Progenitor cell of endocrine pancreas (in vitro differentiated cells): Measurements from ENCODE around the gene CCNB1. TPM values are rescaled to one million over a fixed set of nuclear protein-coding genes. Genes with fewer than 3 reads are reported as not detected.

Experiments
- DNase-seq: peaks from one replicate; pipeline ENCODE4 v3.0.0; 2021; ENCODE audit warnings: low spot score; ENCODE audit not compliant: unreplicated experiment
- H3K27ac Mint-ChIP-seq: 2 replicates; pipeline ENCODE4 v1.8.0; 2021; ENCODE audit warnings: mild to moderate bottlenecking, moderate library complexity, mixed read lengths
- H3K27me3 Mint-ChIP-seq: 2 replicates; pipeline ENCODE4 v1.8.0; 2021; ENCODE audit warnings: mixed read lengths
- H3K36me3 Mint-ChIP-seq: 2 replicates; pipeline ENCODE4 v1.8.0; 2022; ENCODE audit warnings: mixed read lengths; ENCODE audit not compliant: insufficient read depth
- H3K4me1 Mint-ChIP-seq: 2 replicates; pipeline ENCODE4 v1.8.0; 2021; ENCODE audit warnings: low read depth, mixed read lengths
- H3K4me3 Mint-ChIP-seq: 2 replicates; pipeline ENCODE4 v1.8.0; 2021; ENCODE audit warnings: low read depth, mild to moderate bottlenecking, moderate library complexity, mixed read lengths
- H3K9me3 Mint-ChIP-seq: 2 replicates; pipeline ENCODE4 v1.8.0; 2021; ENCODE audit warnings: low read depth, mixed read lengths
- CTCF ChIP-seq: fragments of 200-600 bp; sonication (generic); IDR thresholded peaks from one replicate; pipeline ENCODE4 v1.5.0; 2021; ENCODE audit warnings: antibody characterized with exemption, mild to moderate bottlenecking; ENCODE audit not compliant: unreplicated experiment
- total RNA-seq: library from RNA; stranded (reverse); gene quantifications from 2 replicates; pipeline ENCODE4 v1.2.1, GENCODE V29; 2021

CCNB1 gene
- total RNA-seq, 1 donor from 2014 or later: 105 TPM

- no peaks in the 10 kb centered on the region for H3K4me1 Mint-ChIP-seq
- H3K36me3 Mint-ChIP-seq: no peaks in the 10 kb centered on the region
Measured at GRCh38 chr5:69148981-69149675, 17.8 kb upstream of the CCNB1 start.

GRCh38 chr5:69149676-69150010 is 17.3 kb upstream of the CCNB1 start:
- no peak overlapping the region for H3K27ac Mint-ChIP-seq
- H3K4me1 Mint-ChIP-seq: no peaks in the 10 kb centered on the region
- DNase-seq: no peak
- no peak overlapping the region for H3K4me3 Mint-ChIP-seq
- H3K36me3 Mint-ChIP-seq: no peaks in the 10 kb centered on the region
- TF ChIP-seq CTCF: no peak
- no peaks in the 10 kb centered on the region for H3K27me3 Mint-ChIP-seq
- no peaks in the 10 kb centered on the region for H3K9me3 Mint-ChIP-seq

More at GRCh38 chr5:69148981-69149675, 17.8 kb upstream of the CCNB1 start:
- H3K27ac Mint-ChIP-seq: peak overlapping the region; percentile 82
- H3K27me3 Mint-ChIP-seq: no peaks in the 10 kb centered on the region
- H3K9me3 Mint-ChIP-seq: no peaks in the 10 kb centered on the region
- DNase-seq: no peak
- H3K4me3 Mint-ChIP-seq: no peak overlapping the region
- no peak for TF ChIP-seq CTCF

GRCh38 chr5:69152731-69153130 is 14.2 kb upstream of the CCNB1 start:
- no peak for DNase-seq
- H3K27ac Mint-ChIP-seq: no peak overlapping the region

GRCh38 chr5:69156456-69156855 is 10.5 kb upstream of the CCNB1 start:
- no peak for DNase-seq
- Mint-ChIP-seq H3K4me1 (no peaks in the 10 kb centered on the region), H3K27ac (no peak overlapping the region), H3K4me3 (no peak overlapping the region), H3K36me3 (no peaks in the 10 kb centered on the region), H3K9me3 (no peaks in the 10 kb centered on the region), H3K27me3 (no peaks in the 10 kb centered on the region)
- no peak for TF ChIP-seq CTCF

More at GRCh38 chr5:69152731-69153130, 14.2 kb upstream of the CCNB1 start:
- Mint-ChIP-seq H3K4me3 (no peak overlapping the region), H3K27me3 (no peaks in the 10 kb centered on the region), H3K36me3 (no peaks in the 10 kb centered on the region), H3K4me1 (no peaks in the 10 kb centered on the region), H3K9me3 (no peaks in the 10 kb centered on the region)
- TF ChIP-seq CTCF: no peak

- Mint-ChIP-seq H3K4me1 (no peaks in the 10 kb centered on the region), H3K4me3 (no peak overlapping the region), H3K27me3 (no peaks in the 10 kb centered on the region), H3K27ac (no peak overlapping the region), H3K36me3 (no peaks in the 10 kb centered on the region), H3K9me3 (no peaks in the 10 kb centered on the region)
- TF ChIP-seq CTCF: no peak
- no peak for DNase-seq
Measured at GRCh38 chr5:69158039-69158438, 8.9 kb upstream of the CCNB1 start.
